Neural cell (in vitro differentiated cells): Measurements from ENCODE around the gene CHRDL2. TPM values are rescaled to one million over a fixed set of nuclear protein-coding genes. Genes with fewer than 3 reads are reported as not detected.

Experiments
- H2AFZ ChIP-seq: fragments of 200-600, 300-800 bp; sonication (generic), shearing (Covaris generic); 2 replicates; pipeline ENCODE4 v1.6.0; 2014; ENCODE audit warnings: low read depth, mild to moderate bottlenecking, antibody characterized with exemption, low read length, moderate library complexity
- H3F3A ChIP-seq: fragments of 200-600 bp; shearing (Covaris generic); 2 replicates; pipeline ENCODE4 v1.6.1; 2016; ENCODE audit warnings: mild to moderate bottlenecking, moderate library complexity, mixed read lengths, antibody characterized with exemption, low read length; ENCODE audit not compliant: insufficient read depth, poor library complexity, severe bottlenecking
- H3K27ac ChIP-seq: fragments of 200-600, 300-800 bp; sonication (generic), shearing (Covaris generic); 2 replicates; pipeline ENCODE4 v1.5.1; 2014; ENCODE audit warnings: mild to moderate bottlenecking, low read length, moderate library complexity
- H3K27me3 ChIP-seq: fragments of 300-800, 200-600 bp; sonication (generic), shearing (Covaris generic); 2 replicates; pipeline ENCODE4 v1.6.0; 2014; ENCODE audit warnings: mild to moderate bottlenecking, low read depth, low read length, moderate library complexity; ENCODE audit not compliant: insufficient read depth
- H3K36me3 ChIP-seq: fragments of 300-800, 200-600 bp; sonication (generic), shearing (Covaris generic); 2 replicates; pipeline ENCODE4 v1.5.1; 2014; ENCODE audit warnings: mild to moderate bottlenecking, antibody characterized with exemption, low read length, moderate library complexity; ENCODE audit not compliant: insufficient read depth
- H3K4me2 ChIP-seq: fragments of 300-800, 200-600 bp; sonication (generic), shearing (Covaris generic); 2 replicates; pipeline ENCODE4 v1.6.0; 2014; ENCODE audit warnings: mild to moderate bottlenecking, low read length
- H3K4me3 ChIP-seq: fragments of 300-800, 200-600 bp; sonication (generic), shearing (Covaris generic); 2 replicates; pipeline ENCODE4 v1.5.1; 2014; ENCODE audit warnings: mild to moderate bottlenecking, low read length, moderate library complexity
- H3K79me2 ChIP-seq: fragments of 200-600 bp; shearing (Covaris generic); replicated peaks from 2 replicates; pipeline ENCODE4 v1.6.0; 2014; ENCODE audit warnings: mild to moderate bottlenecking, low read length, moderate library complexity; ENCODE audit not compliant: insufficient read depth
- H3K9ac ChIP-seq: fragments of 300-800, 200-600 bp; sonication (generic), shearing (Covaris generic); 2 replicates; pipeline ENCODE4 v1.6.1; 2016; ENCODE audit warnings: mild to moderate bottlenecking, low read length, mixed read lengths
- H3K9me2 ChIP-seq: fragments of 200-600 bp; shearing (Covaris generic); 2 replicates; pipeline ENCODE4 v1.6.1; 2016; ENCODE audit warnings: mild to moderate bottlenecking, low read length, mixed read lengths; ENCODE audit not compliant: insufficient read depth
- H3K9me3 ChIP-seq: fragments of 200-600, 300-800 bp; sonication (generic), shearing (Covaris generic); 2 replicates; pipeline ENCODE4 v1.6.1; 2016; ENCODE audit warnings: mild to moderate bottlenecking, mixed run types, low read length, moderate library complexity, mixed read lengths
- H4K20me1 ChIP-seq: fragments of 200-600 bp; shearing (Covaris generic); 2 replicates; pipeline ENCODE4 v1.6.1; 2016; ENCODE audit warnings: mild to moderate bottlenecking, mixed run types; ENCODE audit not compliant: insufficient read depth
- CTCF ChIP-seq: fragments of 450-650 bp; IDR thresholded peaks from 2 replicates; pipeline ENCODE4 v1.5.1; 2014; ENCODE audit warnings: antibody characterized with exemption, mild to moderate bottlenecking, moderate library complexity; ENCODE audit not compliant: poor library complexity, severe bottlenecking
- EP300 ChIP-seq: fragments of 450-650 bp; conservative IDR thresholded peaks from 2 replicates; pipeline ENCODE4 v1.6.1; 2014; ENCODE audit warnings: antibody characterized with exemption, mild to moderate bottlenecking, moderate library complexity; ENCODE audit not compliant: poor library complexity, severe bottlenecking
- EZH2 ChIP-seq: fragments of 200-600, 300-800 bp; shearing (Covaris generic), sonication (generic); IDR thresholded peaks from 2 replicates; pipeline ENCODE4 v1.6.1; 2014; ENCODE audit warnings: antibody characterized with exemption, low read length, borderline replicate concordance, mild to moderate bottlenecking; ENCODE audit not compliant: insufficient read depth, poor library complexity, severe bottlenecking
- MXI1 ChIP-seq: fragments of 450-650 bp; conservative IDR thresholded peaks from 2 replicates; pipeline ENCODE4 v1.6.1; 2014; ENCODE audit warnings: antibody characterized with exemption, mild to moderate bottlenecking; ENCODE audit not compliant: poor library complexity, severe bottlenecking
- POLR2AphosphoS5 ChIP-seq: IDR thresholded peaks from 2 replicates; pipeline ENCODE4 v1.6.1; 2012
- RAD21 ChIP-seq: fragments of 450-650 bp; conservative IDR thresholded peaks from 2 replicates; pipeline ENCODE4 v1.6.1; 2014; ENCODE audit warnings: antibody characterized with exemption, mild to moderate bottlenecking, moderate library complexity
- REST ChIP-seq: IDR thresholded peaks from 2 replicates; pipeline ENCODE4 v1.6.1; 2012; ENCODE audit warnings: borderline replicate concordance
- SMC3 ChIP-seq: fragments of 450-650 bp; conservative IDR thresholded peaks from 2 replicates; pipeline ENCODE4 v1.6.1; 2014; ENCODE audit warnings: antibody characterized with exemption, mild to moderate bottlenecking, moderate library complexity; ENCODE audit not compliant: poor library complexity
- TAF1 ChIP-seq: IDR thresholded peaks from 2 replicates; pipeline ENCODE4 v1.6.1; 2012; ENCODE audit warnings: low read depth
- polyA plus RNA-seq: library from polyadenylated mRNA; depleted of rRNA; stranded (reverse); fragments of >200 nt; gene quantifications from 2 replicates; pipeline ENCODE4 v1.2.3, GENCODE V29; 2014

The CHRDL2 gene
- polyA plus RNA-seq, 1 donor from 2014 or later, result not detected

DNA sequence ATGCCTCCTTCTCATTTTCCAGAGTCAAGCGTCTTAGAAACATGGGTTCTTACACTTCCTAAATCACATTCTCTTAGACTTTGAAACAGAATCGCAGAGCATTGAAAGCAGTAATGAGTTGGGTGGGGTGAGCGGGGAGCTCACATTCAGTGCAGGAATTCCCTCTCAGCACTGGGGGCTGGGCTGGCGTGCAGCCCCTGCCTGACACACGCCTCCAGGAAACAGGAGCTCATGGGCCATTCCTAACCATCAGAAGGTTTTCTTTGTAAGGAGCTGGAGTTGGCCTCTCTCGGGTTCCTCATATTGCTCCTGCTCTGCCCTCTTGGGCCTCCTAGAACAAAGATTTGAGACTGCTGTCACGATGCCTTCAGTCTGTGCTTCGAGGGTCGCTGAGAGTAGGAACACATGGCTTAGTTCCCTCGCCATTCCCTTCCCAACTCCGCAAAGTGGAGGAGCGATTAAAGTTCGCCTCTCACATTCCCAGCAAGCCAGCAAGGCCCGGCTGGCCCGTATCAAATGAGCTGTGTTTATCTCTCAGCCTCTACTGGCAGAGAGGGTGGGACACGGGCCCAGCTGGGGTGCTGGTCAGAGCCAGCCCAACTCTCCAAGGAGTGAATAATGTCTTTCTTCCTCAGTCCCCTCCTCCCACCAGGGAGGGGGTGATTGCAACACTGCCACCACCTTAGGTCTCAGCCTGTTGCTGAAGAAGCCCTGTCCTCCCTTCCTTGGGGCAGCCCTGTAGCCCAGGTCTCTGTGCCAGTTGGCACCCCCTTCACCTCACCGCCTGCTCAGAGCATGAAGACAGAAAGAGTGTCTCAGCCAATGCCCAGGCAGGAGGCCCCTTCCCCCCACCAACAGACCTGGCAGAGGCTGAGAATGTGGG, 10.4 kb downstream of the CHRDL2 start:
- H2AFZ ChIP-seq, result no peak overlapping the region

More for the DNA sequence above, 10.4 kb downstream of the CHRDL2 start:
- H3K4me2 ChIP-seq, result no peak overlapping the region
- H3K27me3 ChIP-seq, result no peaks in the 10 kb centered on the region
- no peak overlapping the region for H3K9ac ChIP-seq
- H3F3A ChIP-seq, result no peaks in the 10 kb centered on the region
- TF ChIP-seq CTCF, result no peak
- no peak for TF ChIP-seq REST
- TF ChIP-seq RAD21, result no peak
- TF ChIP-seq EP300, result no peak
- TF ChIP-seq SMC3, result no peak
- no peak for TF ChIP-seq EZH2
- TF ChIP-seq TAF1, result no peak
- TF ChIP-seq POLR2AphosphoS5, result no peak
- TF ChIP-seq MXI1, result no peak
- no peak overlapping the region for H3K27ac ChIP-seq
- no peaks in the 10 kb centered on the region for H3K79me2 ChIP-seq
- H3K4me3 ChIP-seq, result no peak overlapping the region
- no peaks in the 10 kb centered on the region for H3K9me3 ChIP-seq
- H3K9me2 ChIP-seq, result no peaks in the 10 kb centered on the region
- H3K36me3 ChIP-seq, result no peaks in the 10 kb centered on the region
- H4K20me1 ChIP-seq, result no peaks in the 10 kb centered on the region
